GM23248 (cell line): ENCODE results near the gene SIDT2.

ENCODE experiments used
- EZH2 ChIP-seq: fragments of 200-600 bp; sonication (generic); IDR thresholded peaks from 2 replicates; pipeline ENCODE4 v1.6.1; 2018; ENCODE audit warnings: antibody characterized with exemption, mild to moderate bottlenecking; ENCODE audit not compliant: insufficient read depth, poor library complexity, severe bottlenecking
- EZH2phosphoT487 ChIP-seq: fragments of 200-600 bp; sonication (generic); IDR thresholded peaks from 2 replicates; pipeline ENCODE4 v1.6.1; 2018; ENCODE audit warnings: antibody characterized with exemption, moderate library complexity, mild to moderate bottlenecking, low read depth; ENCODE audit not compliant: insufficient read depth

DNA sequence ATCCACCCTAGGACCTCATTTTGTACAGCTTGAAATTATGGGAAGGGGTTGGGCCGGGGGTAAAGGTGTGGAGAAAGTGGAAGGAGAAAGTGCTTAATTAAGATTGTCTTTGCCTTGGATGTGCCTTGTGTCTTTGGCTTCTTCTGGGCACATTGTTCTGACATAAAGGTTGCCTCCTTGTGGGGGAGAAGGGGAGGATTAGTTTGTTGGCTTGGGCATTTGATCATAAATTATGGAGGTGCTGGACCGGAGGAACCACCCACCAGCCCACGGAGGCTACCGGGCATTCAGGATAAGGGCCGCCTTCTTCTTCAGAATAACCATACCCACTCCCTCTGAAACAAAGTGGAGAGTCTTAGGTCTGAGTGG is 33.2 kb upstream of the SIDT2 start:
- TF ChIP-seq EZH2phosphoT487 (no peak), EZH2 (no peak)
